ENCODE results near the gene USH2A. TPM values are rescaled to one million over a fixed set of nuclear protein-coding genes. Genes with fewer than 3 reads are reported as not detected.

The USH2A gene
- total RNA-seq, 1 donor from 2014 or later = 0.04 TPM

GRCh38 chr1:216046336-216046735 lies 376.9 kb downstream of the USH2A start:
- no peak overlapping the region for H3K27ac Mint-ChIP-seq
- Histone ChIP-seq H3K4me1 (no peaks in the 10 kb centered on the region), H3K4me2 (no peak overlapping the region), H3K27me3 (no peaks in the 10 kb centered on the region), H3K79me2 (ENCODE audit: low read depth) (no peaks in the 10 kb centered on the region), H3K4me3 (no peak overlapping the region), H3F3A (ENCODE audit: low read depth) (no peaks in the 10 kb centered on the region), H3K27ac (no peak overlapping the region), H4K20me1 (ENCODE audit: low read depth) (no peaks in the 10 kb centered on the region), H3K36me3 (no peaks in the 10 kb centered on the region), H3K9ac (no peak overlapping the region), H3K9me3 (ENCODE audit: low read depth) (no peaks in the 10 kb centered on the region), H2AFZ (replicated peaks) (no peak overlapping the region)
- no peaks in the 10 kb centered on the region for H3K36me3 Mint-ChIP-seq
- no peak for DNase-seq (ENCODE audit: low spot score)
- no peak overlapping the region for H3K4me3 Mint-ChIP-seq
- H3K9me3 Mint-ChIP-seq = no peaks in the 10 kb centered on the region
- H3K4me1 Mint-ChIP-seq = peaks cover 6% of the 10 kb centered on the region
- no peak for TF ChIP-seq EZH2phosphoT487 (IDR thresholded peaks at IDR 0.05)
- TF ChIP-seq EZH2 (IDR thresholded peaks at IDR 0.05) = no peak
- TF ChIP-seq CTCF (IDR thresholded peaks at IDR 0.05) = no peak
- H3K27me3 Mint-ChIP-seq (ENCODE audit: insufficient read depth, low read depth) = peaks cover 2% of the 10 kb centered on the region

GRCh38 chr1:216045400-216045799 lies 377.8 kb downstream of the USH2A start:
- no peaks in the 10 kb centered on the region for H3K9me3 ChIP-seq (ENCODE audit: low read depth)

GRCh38 chr1:216044538-216044937 lies 378.7 kb downstream of the USH2A start:
- Histone ChIP-seq H3K4me1 (no peaks in the 10 kb centered on the region), H3K79me2 (ENCODE audit: low read depth) (no peaks in the 10 kb centered on the region), H3F3A (ENCODE audit: low read depth) (no peaks in the 10 kb centered on the region), H3K4me3 (no peak overlapping the region), H3K36me3 (no peaks in the 10 kb centered on the region), H3K27ac (no peak overlapping the region), H3K9me3 (ENCODE audit: low read depth) (no peaks in the 10 kb centered on the region), H3K9ac (no peak overlapping the region), H3K27me3 (no peaks in the 10 kb centered on the region), H2AFZ (replicated peaks) (no peak overlapping the region), H3K4me2 (no peak overlapping the region), H4K20me1 (ENCODE audit: low read depth) (no peaks in the 10 kb centered on the region)
- no peaks in the 10 kb centered on the region for H3K36me3 Mint-ChIP-seq
- H3K9me3 Mint-ChIP-seq = no peaks in the 10 kb centered on the region
- H3K27ac Mint-ChIP-seq = no peak overlapping the region
- peaks cover 6% of the 10 kb centered on the region for H3K4me1 Mint-ChIP-seq
- DNase-seq (ENCODE audit: low spot score) = no peak
- H3K27me3 Mint-ChIP-seq (ENCODE audit: insufficient read depth, low read depth) = peaks cover 2% of the 10 kb centered on the region
- no peak for TF ChIP-seq EZH2phosphoT487 (IDR thresholded peaks at IDR 0.05)
- TF ChIP-seq EZH2 (IDR thresholded peaks at IDR 0.05) = no peak
- TF ChIP-seq CTCF (IDR thresholded peaks at IDR 0.05) = no peak
- H3K4me3 Mint-ChIP-seq = no peak overlapping the region

More at GRCh38 chr1:216045400-216045799, 377.8 kb downstream of the USH2A start:
- Mint-ChIP-seq H3K4me1 (peaks cover 6% of the 10 kb centered on the region), H3K27me3 (ENCODE audit: insufficient read depth, low read depth) (peaks cover 2% of the 10 kb centered on the region), H3K27ac (no peak overlapping the region), H3K36me3 (no peaks in the 10 kb centered on the region), H3K9me3 (no peaks in the 10 kb centered on the region), H3K4me3 (no peak overlapping the region)
- H3K79me2 ChIP-seq (ENCODE audit: low read depth) = no peaks in the 10 kb centered on the region
- no peaks in the 10 kb centered on the region for H3K4me1 ChIP-seq
- H2AFZ ChIP-seq (replicated peaks) = no peak overlapping the region
- DNase-seq (ENCODE audit: low spot score) = no peak
- H3K9ac ChIP-seq = no peak overlapping the region
- no peaks in the 10 kb centered on the region for H3K36me3 ChIP-seq
- H3F3A ChIP-seq (ENCODE audit: low read depth) = no peaks in the 10 kb centered on the region
- TF ChIP-seq CTCF (IDR thresholded peaks at IDR 0.05) (no peak), EZH2 (IDR thresholded peaks at IDR 0.05) (no peak), EZH2phosphoT487 (IDR thresholded peaks at IDR 0.05) (no peak)
- H3K4me2 ChIP-seq = no peak overlapping the region
- no peak overlapping the region for H3K4me3 ChIP-seq
- no peaks in the 10 kb centered on the region for H3K27me3 ChIP-seq
- no peaks in the 10 kb centered on the region for H4K20me1 ChIP-seq (ENCODE audit: low read depth)
- no peak overlapping the region for H3K27ac ChIP-seq
